HG02970 (cell line): ENCODE data around the gene BORCS5.
A peak's percentile ranks its signal among the peaks of the same experiment; 100 is the strongest.
"Not testable (repeated sequence)": the region's sequence is repeated elsewhere in the genome, so short reads cannot be mapped to it uniquely, and the experiment has no call there.

Experiments used
- ATAC-seq: cut with Tn5 transposase; IDR thresholded peaks from one replicate; pipeline ENCODE4 v1.9.1; 2021; ENCODE audit warnings: mild to moderate bottlenecking, moderate library complexity, moderate number of reproducible peaks; ENCODE audit not compliant: unreplicated experiment, low FRiP score

The BORCS5 gene

DNA sequence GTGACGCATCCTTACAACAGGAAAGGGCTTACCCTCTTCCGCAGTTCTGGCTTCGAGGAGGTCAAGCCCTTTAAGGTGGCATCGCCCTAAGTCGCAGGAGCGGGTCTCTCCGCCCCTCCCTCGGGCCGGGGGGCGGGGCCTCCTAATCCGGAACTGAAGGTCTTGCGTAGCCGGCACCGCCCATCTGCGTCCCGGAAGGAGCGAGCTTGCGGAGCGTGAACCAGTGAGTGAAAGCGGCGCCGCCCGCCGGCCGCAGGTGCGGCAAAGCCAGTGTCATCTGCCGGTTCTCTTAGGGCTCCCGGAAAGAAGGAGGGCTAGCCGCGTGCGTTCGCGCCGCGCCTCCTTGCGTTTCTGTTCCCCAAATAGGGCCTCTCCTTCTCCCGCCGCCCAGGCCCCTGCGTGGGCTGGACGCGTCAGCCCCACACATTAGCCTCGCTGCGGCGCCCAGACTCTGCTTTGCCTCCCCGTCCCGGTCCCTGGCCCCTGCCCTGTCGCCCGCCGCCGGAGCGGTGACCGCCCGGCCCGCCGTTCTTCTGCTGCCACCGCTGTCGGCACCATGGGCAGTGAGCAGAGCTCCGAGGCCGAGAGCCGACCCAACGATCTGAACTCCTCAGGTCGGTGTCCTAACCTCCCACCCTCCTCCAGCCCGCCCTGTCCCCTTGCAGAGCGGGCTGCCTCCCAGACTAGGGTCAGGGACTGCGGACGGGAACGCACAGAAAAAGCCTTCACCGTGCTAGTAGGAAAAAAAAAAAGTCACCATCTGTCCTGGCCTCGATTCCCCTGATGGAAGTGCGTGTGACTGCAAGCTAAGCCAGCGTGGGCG, at the start of gene BORCS5:
BORCS5 (plus strand) TSS at position 183 of the 823 bp plus-strand sequence; CDS start at position 557, 374 bp downstream.
- ATAC-seq: peak; percentile 86

DNA sequence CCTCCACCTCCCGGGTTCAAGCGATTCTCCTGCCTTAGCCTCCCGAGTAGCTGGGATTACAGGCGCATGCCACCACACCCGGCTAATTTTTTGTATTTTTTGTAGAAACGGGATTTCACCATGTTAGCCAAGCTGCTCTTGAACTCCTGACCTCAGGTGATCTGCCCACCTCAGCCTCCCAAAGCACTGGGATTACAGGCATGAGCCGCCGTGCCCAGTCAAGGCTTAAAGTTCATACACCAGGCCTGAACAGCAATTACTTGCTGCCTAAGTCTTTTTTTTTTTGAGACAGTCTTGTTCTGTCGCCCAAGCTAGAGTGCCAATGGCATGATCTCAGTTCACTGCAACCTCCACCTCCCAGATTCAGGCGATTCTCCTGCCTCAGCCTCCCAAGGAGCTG, 46.2 kb upstream of the BORCS5 start:
- ATAC-seq: not testable (repeated sequence)

- no peak for ATAC-seq
Measured at GRCh38 chr12:12315838-12316237, 41.0 kb upstream of the BORCS5 start.

GRCh38 chr12:12319451-12320183, 37.3 kb upstream of the BORCS5 start:
- no peak for ATAC-seq

GRCh38 chr12:12323118-12323517, 33.8 kb upstream of the BORCS5 start:
- ATAC-seq: no peak

GRCh38 chr12:12323591-12323990, 33.3 kb upstream of the BORCS5 start:
- ATAC-seq: no peak

DNA sequence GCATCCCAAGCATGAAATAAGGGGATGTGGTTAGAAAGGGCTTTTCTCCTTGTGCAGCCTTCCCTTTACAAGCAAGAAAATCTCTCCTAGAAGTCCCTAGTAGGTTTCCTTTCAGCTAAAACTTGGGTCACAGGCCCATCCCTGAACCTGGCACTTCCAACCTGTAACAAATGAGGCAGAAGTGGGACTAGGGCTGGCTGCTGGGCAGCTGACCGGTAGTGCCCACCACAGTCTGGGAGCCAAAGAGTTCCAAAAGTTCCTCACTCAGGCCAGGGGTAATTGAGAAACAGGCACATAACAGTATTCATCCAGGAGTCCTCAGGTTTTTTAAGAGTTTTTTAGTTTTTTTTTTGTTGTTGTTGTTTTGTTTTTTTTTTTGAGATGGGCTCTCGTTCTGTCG, 30.6 kb upstream of the BORCS5 start:
- ATAC-seq: no peak

GRCh38 chr12:12327802-12328201, 29.1 kb upstream of the BORCS5 start:
- no peak for ATAC-seq

- ATAC-seq: no peak
Measured at GRCh38 chr12:12331244-12331771, 25.6 kb upstream of the BORCS5 start.

DNA sequence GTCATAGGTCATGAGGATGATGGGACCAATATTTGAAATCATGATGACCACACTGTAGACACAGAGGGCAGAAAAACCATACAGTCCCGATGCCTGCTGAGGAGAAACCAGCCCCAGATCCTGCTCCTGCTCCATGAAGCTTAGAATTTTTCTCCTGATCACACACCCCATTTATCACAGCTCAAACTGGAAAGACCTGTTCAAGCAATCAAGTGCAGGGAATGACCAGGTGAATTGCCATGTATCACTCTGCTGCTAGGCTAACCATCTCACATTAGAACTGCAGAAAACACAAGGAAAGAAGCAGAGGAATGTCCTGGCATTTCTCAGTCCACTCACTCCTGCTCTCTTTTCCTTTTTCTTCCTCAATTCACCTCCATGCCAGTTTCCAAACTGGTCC, 25.0 kb upstream of the BORCS5 start:
- no peak for ATAC-seq

DNA sequence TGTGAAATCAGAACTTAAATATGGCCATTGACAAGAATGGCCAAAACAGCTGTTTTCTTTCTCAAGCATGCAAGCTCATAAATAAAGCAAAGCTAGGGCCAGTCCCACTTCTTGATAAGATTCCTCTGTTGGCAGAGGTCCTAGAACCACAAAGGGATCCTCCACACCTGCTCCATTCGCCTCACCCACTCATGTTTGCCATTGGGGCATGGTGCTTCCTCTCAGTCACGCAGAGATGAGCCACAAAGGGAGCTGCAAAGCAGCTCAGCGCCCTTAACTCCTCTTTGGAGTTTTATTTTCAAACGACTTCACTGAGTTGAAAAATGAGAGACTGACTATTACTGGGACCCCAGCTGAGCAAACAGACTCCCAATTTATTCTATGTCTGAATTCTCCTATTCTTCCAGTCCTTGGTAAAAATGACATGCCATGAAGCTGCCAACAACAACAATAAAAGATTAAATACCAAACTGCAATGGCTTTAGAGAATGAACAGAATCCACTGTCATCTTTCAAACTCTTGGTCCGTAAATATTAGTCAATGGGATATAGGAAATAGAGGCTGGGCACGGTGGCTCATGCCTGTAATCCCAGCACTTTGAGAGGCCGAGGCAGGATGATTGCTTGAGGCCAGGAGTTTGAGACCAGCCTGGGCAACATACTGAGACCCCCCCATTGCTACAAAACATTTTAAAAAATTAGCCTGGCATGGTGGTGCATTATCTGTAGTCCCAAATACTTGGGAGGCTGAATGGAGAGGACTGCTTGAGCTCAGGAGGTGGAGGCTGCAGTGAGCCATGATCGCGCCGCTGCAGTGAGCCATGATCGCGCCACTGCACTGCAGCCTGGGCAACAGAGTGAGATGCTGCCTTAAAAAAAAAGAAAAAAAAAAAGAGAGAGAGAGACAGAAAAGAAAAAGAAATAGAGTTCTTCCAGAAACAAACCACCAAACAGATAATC, 23.2 kb upstream of the BORCS5 start:
- no peak for ATAC-seq

GRCh38 chr12:12334367-12335040, 22.4 kb upstream of the BORCS5 start:
- ATAC-seq: no peak

- no peak for ATAC-seq
Measured at GRCh38 chr12:12336049-12336411, 20.8 kb upstream of the BORCS5 start.

GRCh38 chr12:12336511-12336910, 20.4 kb upstream of the BORCS5 start:
- no peak for ATAC-seq

DNA sequence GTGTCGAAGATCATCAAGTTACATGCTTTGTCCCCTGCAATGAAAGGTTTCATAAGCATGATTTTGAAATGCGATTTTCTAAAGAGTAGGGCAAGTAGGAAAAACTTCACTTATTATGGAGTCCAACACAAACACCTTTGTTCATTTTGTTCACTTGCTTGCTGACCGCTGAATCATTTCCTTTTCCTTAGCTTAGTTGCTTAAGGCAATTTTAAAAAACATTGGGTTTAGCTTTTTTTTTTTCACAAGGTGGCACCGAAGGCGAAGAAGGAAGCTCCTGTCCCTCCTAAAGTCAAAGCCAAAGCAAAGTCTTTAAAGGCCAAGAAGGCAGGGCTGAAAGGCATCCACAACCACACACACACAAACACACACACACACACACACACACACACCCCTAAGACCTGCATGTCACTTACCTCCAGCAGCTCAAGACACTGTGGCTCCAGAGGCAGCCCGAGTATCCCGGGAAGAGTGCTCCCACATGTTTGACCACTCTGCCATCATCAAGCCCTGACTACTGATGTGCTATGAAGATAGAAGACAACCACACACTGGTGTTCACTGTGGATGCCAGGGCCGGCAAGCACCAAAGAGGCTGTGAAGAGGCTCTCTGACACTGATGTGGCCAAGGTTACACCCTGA, 18.2 kb upstream of the BORCS5 start:
- no peak for ATAC-seq

GRCh38 chr12:12349711-12350665, 6.9 kb upstream of the BORCS5 start, which contains the start of gene MANSC1:
TSS of gene MANSC1 (minus strand) at chr12:12350242. CDS start at chr12:12343314, 6,928 bp downstream.
- ATAC-seq: no peak

- ATAC-seq: no peak
Measured at GRCh38 chr12:12350868-12351463, 5.9 kb upstream of the BORCS5 start.
